Tibial nerve (tissue), 4 donors: ENCODE data around the gene AZIN2.

Experiments
- EP300 ChIP-seq, 2 donors: sonication (generic); formaldehyde crosslinking; IDR thresholded peaks; one replicate each; pipeline ENCODE4 v1.6.1; 2017; ENCODE audit warnings: antibody characterized with exemption in 2 of 2, mild to moderate bottlenecking in 1 of 2
- POLR2A ChIP-seq, 2 donors: fragments of 450-650 bp; IDR thresholded peaks; one replicate each; pipeline ENCODE4 v1.6.1; 2017; ENCODE audit warnings: antibody characterized with exemption in 2 of 2, mild to moderate bottlenecking in 2 of 2, moderate library complexity in 2 of 2
- TF ChIP-seq, protein P1 (sequence below), 5 experiments: fragments of 200-600 bp in 3 of 5; fragments of 450-650 bp in 2 of 5; sonication (generic) in 3 of 5; IDR thresholded peaks; one replicate each; pipeline ENCODE4 v1.5.1; 2016 to 2019; ENCODE audit warnings: antibody characterized with exemption in 5 of 5, mild to moderate bottlenecking in 3 of 5, moderate library complexity in 2 of 5

DNA sequence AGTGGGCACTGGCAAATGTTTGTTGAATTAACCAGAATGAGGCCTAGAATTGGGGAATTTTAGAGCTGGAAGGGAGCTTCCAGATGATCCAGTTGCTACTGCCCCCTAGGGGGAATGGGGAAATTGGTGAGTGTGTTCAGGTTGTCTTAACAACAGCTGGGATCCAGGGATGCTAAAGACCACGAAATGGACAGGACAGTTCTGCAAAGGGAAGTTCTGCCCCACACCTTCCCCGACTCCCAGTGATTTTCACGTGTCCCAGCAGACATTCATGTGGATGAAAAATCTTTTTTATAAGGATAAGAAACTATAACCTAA, 67.0 kb downstream of the AZIN2 start:
- TF ChIP-seq, protein P1, sequence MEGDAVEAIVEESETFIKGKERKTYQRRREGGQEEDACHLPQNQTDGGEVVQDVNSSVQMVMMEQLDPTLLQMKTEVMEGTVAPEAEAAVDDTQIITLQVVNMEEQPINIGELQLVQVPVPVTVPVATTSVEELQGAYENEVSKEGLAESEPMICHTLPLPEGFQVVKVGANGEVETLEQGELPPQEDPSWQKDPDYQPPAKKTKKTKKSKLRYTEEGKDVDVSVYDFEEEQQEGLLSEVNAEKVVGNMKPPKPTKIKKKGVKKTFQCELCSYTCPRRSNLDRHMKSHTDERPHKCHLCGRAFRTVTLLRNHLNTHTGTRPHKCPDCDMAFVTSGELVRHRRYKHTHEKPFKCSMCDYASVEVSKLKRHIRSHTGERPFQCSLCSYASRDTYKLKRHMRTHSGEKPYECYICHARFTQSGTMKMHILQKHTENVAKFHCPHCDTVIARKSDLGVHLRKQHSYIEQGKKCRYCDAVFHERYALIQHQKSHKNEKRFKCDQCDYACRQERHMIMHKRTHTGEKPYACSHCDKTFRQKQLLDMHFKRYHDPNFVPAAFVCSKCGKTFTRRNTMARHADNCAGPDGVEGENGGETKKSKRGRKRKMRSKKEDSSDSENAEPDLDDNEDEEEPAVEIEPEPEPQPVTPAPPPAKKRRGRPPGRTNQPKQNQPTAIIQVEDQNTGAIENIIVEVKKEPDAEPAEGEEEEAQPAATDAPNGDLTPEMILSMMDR (IDR thresholded peaks at IDR 0.05) = no peak
- TF ChIP-seq EP300 (IDR thresholded peaks at IDR 0.05) = no peak
- TF ChIP-seq POLR2A (IDR thresholded peaks at IDR 0.05) = no peak
